H1 (cell line): ENCODE measurements around the gene CACNA1F.

ENCODE experiments used
- NRF1 ChIP-seq: IDR thresholded peaks from 2 replicates; pipeline ENCODE4 v1.6.1; 2011; ENCODE audit warnings: mild to moderate bottlenecking, low read depth, low read length, improper control_type of control experiment
- POLR2A ChIP-seq, 2 experiments: IDR thresholded peaks; 1 replicate in 1 of 2; 2 replicates in 1 of 2; pipeline ENCODE4 v1.6.1; 2011; ENCODE audit warnings: low read depth in 2 of 2, low read length in 2 of 2, mild to moderate bottlenecking in 2 of 2; ENCODE audit errors: control extremely low read depth in 1 of 2
- ZNF274 ChIP-seq: IDR thresholded peaks from 2 replicates; pipeline ENCODE4 v1.7.0; 2012; ENCODE audit warnings: low read length, borderline replicate concordance; ENCODE audit errors: extremely low read depth

- TF ChIP-seq NRF1, result no peak
- no peak for TF ChIP-seq POLR2A (IDR thresholded peaks at IDR 0.05; ENCODE audit: control extremely low read depth in 1 of 2, low read depth in 2 of 2, low read length in 2 of 2)
- TF ChIP-seq ZNF274, result no peak
These were observed 40.1 kb upstream of the CACNA1F start for GRCh38 chrX:49273181-49273727.
